Measurements from ENCODE around the gene ST8SIA4. TPM values are rescaled to one million over a fixed set of nuclear protein-coding genes. Genes with fewer than 3 reads are reported as not detected.

Gene ST8SIA4
- total RNA-seq, 4 donors from 2014 or later: 0.37 to 6.0 (median 2.2) TPM

- Histone ChIP-seq H3K36me3 (no peaks in the 10 kb centered on the region), H3K9me3 (no peaks in the 10 kb centered on the region), H3K4me3 (no peak overlapping the region), H3K27me3 (no peaks in the 10 kb centered on the region), H3K27ac (no peak overlapping the region), H3K4me1 (no peaks in the 10 kb centered on the region)
- DNase-seq: peak; percentile 9
- WGBS, 2 donors (ENCODE audit: low coverage in 1 of 2): 92% methylated on average over 4 of the region's 4 CpGs; no CpG with 5 or more reads in 1 of the 2 donors
- in situ Hi-C loops (cut with MboI; ENCODE audit: low pct_ligation_motif_present in 1 of 4, low pct_unique_long_range_greater_than_20kb in 1 of 4, low sequenced_read_pairs in 3 of 4) (no loop called here), intact Hi-C loops (cut with DNase I; ENCODE audit: low total_unique reads) (no loop called here)
- TF ChIP-seq EP300 (IDR thresholded peaks at IDR 0.05; ENCODE audit: low read depth) (no peak), POLR2A (IDR thresholded peaks at IDR 0.05) (no peak), CTCF (IDR thresholded peaks at IDR 0.05) (no peak), POLR2AphosphoS5 (IDR thresholded peaks at IDR 0.05) (no peak)
Measured at GRCh38 chr5:100794844-100795243, 108.2 kb downstream of the ST8SIA4 start.

GRCh38 chr5:100794218-100794617 is 108.9 kb downstream of the ST8SIA4 start:
- TF ChIP-seq CTCF (IDR thresholded peaks at IDR 0.05) (no peak), POLR2AphosphoS5 (IDR thresholded peaks at IDR 0.05) (no peak), EP300 (IDR thresholded peaks at IDR 0.05; ENCODE audit: low read depth) (no peak), POLR2A (IDR thresholded peaks at IDR 0.05) (no peak)
- DNase-seq: no peak
- intact Hi-C loops (cut with DNase I; ENCODE audit: low total_unique reads) (no loop called here), in situ Hi-C loops (cut with MboI; ENCODE audit: low pct_ligation_motif_present in 1 of 4, low pct_unique_long_range_greater_than_20kb in 1 of 4, low sequenced_read_pairs in 3 of 4) (no loop called here)
- Histone ChIP-seq H3K4me1 (no peaks in the 10 kb centered on the region), H3K27ac (no peak overlapping the region), H3K4me3 (no peak overlapping the region), H3K36me3 (no peaks in the 10 kb centered on the region), H3K27me3 (no peaks in the 10 kb centered on the region), H3K9me3 (no peaks in the 10 kb centered on the region)
- 60 to 89% methylated on average over 1 to 3 of the region's 3 CpGs for WGBS, 2 donors (ENCODE audit: low coverage in 1 of 2)

GRCh38 chr5:100792781-100793180 is 110.3 kb downstream of the ST8SIA4 start:
- Histone ChIP-seq H3K4me3 (no peak overlapping the region), H3K36me3 (no peaks in the 10 kb centered on the region), H3K4me1 (no peaks in the 10 kb centered on the region), H3K27ac (no peak overlapping the region), H3K27me3 (no peaks in the 10 kb centered on the region), H3K9me3 (no peaks in the 10 kb centered on the region)
- WGBS, 2 donors (ENCODE audit: low coverage in 1 of 2): 64 to 66% methylated on average over 3 of the region's 3 CpGs
- TF ChIP-seq POLR2AphosphoS5 (IDR thresholded peaks at IDR 0.05) (no peak), POLR2A (IDR thresholded peaks at IDR 0.05) (no peak), CTCF (IDR thresholded peaks at IDR 0.05) (no peak), EP300 (IDR thresholded peaks at IDR 0.05; ENCODE audit: low read depth) (no peak)
- in situ Hi-C loops (cut with MboI; ENCODE audit: low pct_ligation_motif_present in 1 of 4, low pct_unique_long_range_greater_than_20kb in 1 of 4, low sequenced_read_pairs in 3 of 4) (no loop called here), intact Hi-C loops (cut with DNase I; ENCODE audit: low total_unique reads) (no loop called here)
- no peak for DNase-seq

- intact Hi-C loops (cut with DNase I; ENCODE audit: low total_unique reads) (no loop called here), in situ Hi-C loops (cut with MboI; ENCODE audit: low pct_ligation_motif_present in 1 of 4, low pct_unique_long_range_greater_than_20kb in 1 of 4, low sequenced_read_pairs in 3 of 4) (no loop called here)
- no peak overlapping the region for H3K27ac ChIP-seq
- no peaks in the 10 kb centered on the region for H3K4me1 ChIP-seq
- no peaks in the 10 kb centered on the region for H3K36me3 ChIP-seq
- TF ChIP-seq POLR2A (IDR thresholded peaks at IDR 0.05) (no peak), POLR2AphosphoS5 (IDR thresholded peaks at IDR 0.05) (no peak), CTCF (IDR thresholded peaks at IDR 0.05) (no peak), EP300 (IDR thresholded peaks at IDR 0.05; ENCODE audit: low read depth) (no peak)
- no peak overlapping the region for H3K4me3 ChIP-seq
- 92 to 96% methylated on average over 2 of the region's 2 CpGs for WGBS, 2 donors (ENCODE audit: low coverage in 1 of 2)
- no peaks in the 10 kb centered on the region for H3K9me3 ChIP-seq
- DNase-seq: no peak
- no peaks in the 10 kb centered on the region for H3K27me3 ChIP-seq
Measured at GRCh38 chr5:100791391-100791790, 111.7 kb downstream of the ST8SIA4 start.

Data from transverse colon (tissue), 4 donors.